ENCODE data around the gene SCP2. TPM values are rescaled to one million over a fixed set of nuclear protein-coding genes. Genes with fewer than 3 reads are reported as not detected.

The SCP2 gene
- total RNA-seq, 4 donors from 2014 or later = 114 to 311 (median 223) TPM

- intact Hi-C loops (cut with DNase I; ENCODE audit: low total_unique reads) = no loop called here
- Histone ChIP-seq H3K9me3 (no peaks in the 10 kb centered on the region), H3K36me3 (peaks cover 0 to 29% (median 9%) of the 10 kb centered on the region in 4 donors), H3K4me1 (no peaks in the 10 kb centered on the region), H3K27me3 (no peaks in the 10 kb centered on the region), H3K27ac (no peak overlapping the region), H3K4me3 (no peak overlapping the region)
- DNase-seq = no peak
- TF ChIP-seq CTCF (IDR thresholded peaks at IDR 0.05) (no peak), POLR2AphosphoS5 (IDR thresholded peaks at IDR 0.05) (no peak), POLR2A (IDR thresholded peaks at IDR 0.05) (no peak), EP300 (IDR thresholded peaks at IDR 0.05; ENCODE audit: low read depth) (no peak)
- in situ Hi-C loops (cut with MboI; ENCODE audit: low pct_ligation_motif_present in 1 of 4, low pct_unique_long_range_greater_than_20kb in 1 of 4, low sequenced_read_pairs in 3 of 4) = no loop called here
- WGBS, 2 donors (ENCODE audit: low coverage in 1 of 2) = 89 to 91% methylated on average over 4 of the region's 4 CpGs
Observed at GRCh38 chr1:53037159-53037558, 110.1 kb downstream of the SCP2 start.

GRCh38 chr1:53038566-53038965, 111.5 kb downstream of the SCP2 start:
- no peak for DNase-seq
- intact Hi-C loops (cut with DNase I; ENCODE audit: low total_unique reads) = no loop called here
- Histone ChIP-seq H3K4me1 (no peaks in the 10 kb centered on the region), H3K9me3 (no peaks in the 10 kb centered on the region), H3K4me3 (no peak overlapping the region), H3K36me3 (peaks cover 0 to 29% (median 9%) of the 10 kb centered on the region in 4 donors), H3K27ac (no peak overlapping the region), H3K27me3 (no peaks in the 10 kb centered on the region)
- in situ Hi-C loops (cut with MboI; ENCODE audit: low pct_ligation_motif_present in 1 of 4, low pct_unique_long_range_greater_than_20kb in 1 of 4, low sequenced_read_pairs in 3 of 4) = no loop called here
- WGBS, 2 donors (ENCODE audit: low coverage in 1 of 2) = 89 to 100% methylated on average over 3 of the region's 3 CpGs
- TF ChIP-seq POLR2AphosphoS5 (IDR thresholded peaks at IDR 0.05) = no peak
- no peak for TF ChIP-seq POLR2A (IDR thresholded peaks at IDR 0.05)
- no peak for TF ChIP-seq CTCF (IDR thresholded peaks at IDR 0.05)
- TF ChIP-seq EP300 (IDR thresholded peaks at IDR 0.05; ENCODE audit: low read depth) = no peak

GRCh38 chr1:53043271-53043670, 116.2 kb downstream of the SCP2 start:
- Histone ChIP-seq H3K36me3 (peaks cover 0 to 38% (median 9%) of the 10 kb centered on the region in 4 donors), H3K4me3 (no peak overlapping the region), H3K9me3 (no peaks in the 10 kb centered on the region), H3K4me1 (peaks cover 0 to 7% (median 1%) of the 10 kb centered on the region in 4 donors), H3K27ac (peak overlapping the region in 3 of 4 donors; percentile 30 to 38 (median 38)), H3K27me3 (no peaks in the 10 kb centered on the region)
- no peak for DNase-seq
- in situ Hi-C loops (cut with MboI; ENCODE audit: low pct_ligation_motif_present in 1 of 4, low pct_unique_long_range_greater_than_20kb in 1 of 4, low sequenced_read_pairs in 3 of 4) = no loop called here
- TF ChIP-seq POLR2AphosphoS5 (IDR thresholded peaks at IDR 0.05) (peak in 1 of 3 donors; percentile 25), CTCF (IDR thresholded peaks at IDR 0.05) (no peak)
- intact Hi-C loops (cut with DNase I; ENCODE audit: low total_unique reads) = no loop called here

GRCh38 chr1:53044926-53045325, 117.8 kb downstream of the SCP2 start:
- peaks cover 0 to 25% (median 2%) of the 10 kb centered on the region in 4 donors for H3K36me3 ChIP-seq
- intact Hi-C loops (cut with DNase I; ENCODE audit: low total_unique reads) = no loop called here
- H3K4me3 ChIP-seq = no peak overlapping the region
- H3K4me1 ChIP-seq = peaks cover 3 to 10% (median 3%) of the 10 kb centered on the region in 4 donors
- TF ChIP-seq POLR2A (IDR thresholded peaks at IDR 0.05) = no peak
- DNase-seq = no peak
- no peak overlapping the region for H3K27ac ChIP-seq
- in situ Hi-C loops (cut with MboI; ENCODE audit: low pct_ligation_motif_present in 1 of 4, low pct_unique_long_range_greater_than_20kb in 1 of 4, low sequenced_read_pairs in 3 of 4) = no loop called here
- H3K27me3 ChIP-seq = no peaks in the 10 kb centered on the region
- H3K9me3 ChIP-seq = no peaks in the 10 kb centered on the region
- 75 to 83% methylated on average over 5 of the region's 5 CpGs for WGBS, 2 donors (ENCODE audit: low coverage in 1 of 2)

- Histone ChIP-seq H3K4me3 (no peak overlapping the region), H3K27me3 (no peaks in the 10 kb centered on the region), H3K36me3 (peaks cover 0 to 30% (median 3%) of the 10 kb centered on the region in 4 donors), H3K9me3 (no peaks in the 10 kb centered on the region), H3K4me1 (peaks cover 3 to 10% (median 5%) of the 10 kb centered on the region in 4 donors), H3K27ac (no peak overlapping the region)
- no peak for TF ChIP-seq EP300 (IDR thresholded peaks at IDR 0.05; ENCODE audit: low read depth)
- TF ChIP-seq POLR2AphosphoS5 (IDR thresholded peaks at IDR 0.05) = no peak
- TF ChIP-seq CTCF (IDR thresholded peaks at IDR 0.05) = no peak
- no peak for TF ChIP-seq POLR2A (IDR thresholded peaks at IDR 0.05)
- WGBS, 2 donors (ENCODE audit: low coverage in 1 of 2) = 61% methylated on average over 2 of the region's 2 CpGs; no CpG with 5 or more reads in 1 of the 2 donors
- no peak for DNase-seq
- intact Hi-C loops (cut with DNase I; ENCODE audit: low total_unique reads) (no loop called here), in situ Hi-C loops (cut with MboI; ENCODE audit: low pct_ligation_motif_present in 1 of 4, low pct_unique_long_range_greater_than_20kb in 1 of 4, low sequenced_read_pairs in 3 of 4) (no loop called here)
Observed at GRCh38 chr1:53046930-53047329, 119.9 kb downstream of the SCP2 start.
